HCEC 1CT (cell line): ENCODE data around the gene ALOX15.
"Not testable (repeated sequence)": the region's sequence is repeated elsewhere in the genome, so short reads cannot be mapped to it uniquely, and the experiment has no call there.

Source experiments
- DNase-seq: peaks from one replicate; pipeline ENCODE4 v3.0.0-alpha.2; 2017

Gene ALOX15

DNA sequence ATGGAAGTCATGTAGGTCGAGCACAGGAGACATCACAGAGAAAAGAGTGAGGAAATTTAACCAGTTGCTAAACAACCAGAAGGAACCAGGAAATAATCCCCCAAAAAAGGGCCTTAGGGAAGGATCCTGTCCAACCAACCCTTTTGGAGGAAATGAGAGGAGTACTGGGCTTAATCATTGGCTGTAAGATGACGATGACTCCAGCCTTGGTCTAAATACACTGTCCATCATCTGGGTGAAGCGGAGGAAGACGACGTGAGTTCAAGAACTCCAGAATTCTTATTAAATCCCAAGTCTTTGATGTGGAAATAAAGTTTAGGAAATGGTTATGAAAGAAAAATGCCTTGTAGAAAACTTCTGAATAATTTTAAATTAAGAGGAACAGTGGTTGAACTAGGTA, 11.5 kb upstream of the ALOX15 start:
- DNase-seq, result no peak

DNA sequence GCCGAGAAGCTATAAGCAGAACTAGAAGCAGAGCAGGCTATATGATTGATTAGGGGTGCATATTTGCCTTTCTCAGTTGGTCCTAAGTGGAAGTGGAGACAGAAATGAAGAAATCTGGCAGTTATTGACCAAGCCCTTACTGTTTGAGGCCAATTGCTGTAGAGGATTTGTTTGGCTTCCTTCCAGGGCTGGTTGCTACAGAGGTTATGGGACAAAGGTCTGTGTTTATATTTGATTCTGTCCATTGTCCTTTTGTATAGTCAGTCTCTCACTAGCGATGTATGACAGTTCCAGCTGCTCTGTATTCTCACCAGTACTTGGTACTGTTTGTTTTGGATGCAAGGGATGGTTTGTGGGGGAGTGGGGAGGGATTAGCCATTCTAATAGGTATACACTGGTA, 7.3 kb upstream of the ALOX15 start:
- no peak for DNase-seq

DNA sequence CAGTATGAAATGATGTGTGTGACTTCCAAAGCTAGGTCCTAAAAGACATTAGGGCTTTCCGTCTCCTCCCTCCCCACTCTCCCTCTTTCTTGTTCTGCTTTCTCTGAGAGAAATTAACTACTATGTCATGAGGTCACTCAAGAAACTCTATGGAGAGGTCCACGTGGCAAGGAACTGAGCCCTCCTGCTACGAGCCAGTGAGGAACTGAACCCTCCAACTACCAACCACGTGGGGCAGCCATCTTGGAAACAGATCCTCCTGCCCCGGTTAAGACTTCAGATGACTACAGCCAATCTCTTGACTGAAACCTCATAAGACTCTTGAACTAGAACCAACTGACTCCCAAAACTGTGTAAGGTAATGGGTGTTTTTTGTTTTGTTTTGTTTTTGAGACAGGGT, 4.2 kb upstream of the ALOX15 start:
- no peak for DNase-seq

DNA sequence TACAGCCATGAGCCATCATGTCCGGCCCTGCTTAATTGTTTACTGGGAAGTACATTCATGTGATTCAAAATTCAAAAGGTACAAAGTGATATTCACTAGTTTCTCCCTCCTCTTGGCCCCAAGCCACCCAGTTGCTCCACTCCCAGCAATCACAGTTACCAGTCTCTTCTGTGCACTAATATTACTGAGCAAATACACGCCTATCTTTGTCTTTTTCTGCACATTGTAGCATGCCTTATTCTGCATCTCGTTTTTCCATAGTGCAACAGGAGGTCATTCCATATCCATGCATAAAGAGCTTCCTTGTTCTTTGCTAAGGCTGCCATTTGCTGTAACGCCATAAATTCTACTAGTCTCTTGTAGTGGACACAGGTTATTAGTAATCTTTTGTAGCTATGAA, 2.2 kb upstream of the ALOX15 start:
- no peak for DNase-seq

DNA sequence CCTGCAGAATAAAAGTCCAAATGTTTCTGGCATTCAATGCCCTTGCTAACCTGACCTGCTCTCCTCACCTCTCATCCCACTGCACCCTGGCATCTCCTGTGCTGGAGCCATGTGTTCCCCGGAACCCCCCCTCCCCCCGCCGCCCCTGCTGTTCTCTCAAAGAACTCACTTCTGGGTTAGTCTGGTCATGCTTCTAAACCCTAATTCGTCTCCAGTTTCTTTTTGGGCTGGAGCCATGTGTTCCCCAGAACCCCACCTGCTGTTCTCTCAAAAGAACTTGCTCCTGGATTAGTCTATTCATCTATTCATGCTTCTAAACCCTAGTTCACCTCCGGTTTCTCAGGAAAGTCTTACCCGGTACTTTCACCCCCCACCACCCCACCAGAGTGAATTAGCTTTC, 808 bp upstream of the ALOX15 start:
- DNase-seq, result no peak

DNA sequence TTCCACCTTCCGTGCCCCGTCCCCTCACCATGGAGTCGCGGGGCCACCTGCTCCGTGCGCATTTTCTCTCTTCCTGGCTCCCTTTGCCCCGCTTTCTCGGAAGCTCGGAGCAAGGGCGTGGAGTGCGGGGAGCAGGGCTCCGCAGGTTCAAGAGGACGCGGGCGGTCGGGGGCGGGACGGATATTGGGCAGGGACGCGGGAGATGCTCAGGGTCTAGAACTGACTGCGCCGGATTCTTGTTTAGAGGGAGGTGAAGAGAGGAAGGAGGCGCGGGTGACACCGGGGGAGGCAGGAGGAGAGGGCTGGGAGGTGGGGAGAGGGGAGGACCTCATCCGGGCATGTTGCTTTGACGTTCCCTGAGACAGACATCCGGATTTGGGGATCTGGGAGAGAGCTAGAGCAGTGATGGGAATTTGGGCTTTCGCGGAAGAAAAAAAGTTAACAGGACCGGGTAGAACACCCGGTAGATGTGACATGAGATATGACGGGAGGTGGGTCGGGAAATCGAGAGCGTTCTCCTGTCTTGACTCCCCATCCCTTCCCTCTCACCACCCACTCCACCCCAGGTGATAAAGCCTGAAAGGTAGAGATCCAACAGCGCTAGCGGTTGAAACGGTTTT, 799 bp downstream of the ALOX15 start:
- not testable (repeated sequence) for DNase-seq

DNA sequence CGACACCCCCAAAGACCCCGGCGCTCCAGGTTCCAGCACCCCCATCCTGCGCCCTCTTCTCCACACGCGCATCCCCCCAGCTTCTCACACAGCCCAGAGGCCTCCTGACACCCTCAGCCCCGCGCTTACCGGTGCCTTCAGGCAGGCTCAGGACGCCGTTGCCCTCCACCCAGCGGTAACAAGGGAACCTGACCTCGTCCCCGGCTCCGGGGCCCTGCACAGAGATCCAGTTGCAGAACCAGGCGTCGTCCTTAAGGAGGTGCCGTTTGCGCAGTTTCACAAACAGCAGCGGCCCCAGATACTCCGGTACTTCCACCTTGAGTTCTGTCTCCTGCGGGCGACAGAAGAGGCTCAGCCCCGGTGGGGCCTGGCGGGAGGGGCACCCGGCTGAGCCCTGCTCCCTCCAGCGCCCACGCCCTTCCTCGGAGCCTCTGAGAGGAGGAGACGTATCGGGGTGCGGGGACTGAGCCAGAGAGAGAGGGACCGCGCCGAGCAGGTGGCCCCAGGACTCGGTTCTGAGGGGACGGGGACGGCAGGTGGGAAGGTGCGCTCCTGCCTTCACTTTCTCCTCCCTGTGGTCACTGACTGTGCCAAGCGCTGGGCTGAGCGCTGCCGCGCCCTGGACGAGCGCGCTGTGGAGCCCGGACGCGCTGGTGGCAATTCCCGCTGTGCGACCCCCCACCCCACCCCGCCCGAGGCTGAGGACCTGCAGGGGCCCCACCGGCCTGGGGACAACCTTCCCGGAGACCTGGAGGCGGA, 2.0 kb downstream of the ALOX15 start:
- not testable (repeated sequence) for DNase-seq

DNA sequence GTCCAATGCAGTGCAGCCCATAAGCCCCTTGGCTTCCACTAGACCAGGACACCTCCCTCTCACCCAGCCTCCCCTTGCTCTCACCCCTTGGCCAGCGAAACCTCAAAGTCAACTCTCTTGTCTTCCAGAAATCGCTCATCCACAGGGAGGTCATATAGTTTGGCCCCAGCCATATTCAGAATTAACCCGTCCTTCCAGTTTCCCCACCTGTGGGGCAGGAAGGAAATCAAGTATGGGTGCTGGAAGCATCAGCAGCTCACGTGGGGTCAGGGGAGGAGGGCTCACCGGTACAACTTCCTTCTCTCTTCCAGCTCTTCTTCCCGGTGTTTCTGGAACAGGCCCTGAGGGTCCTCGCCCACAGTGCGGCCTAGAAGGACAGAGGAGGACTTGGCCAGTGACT, 2.7 kb downstream of the ALOX15 start:
- DNase-seq, result not testable (repeated sequence)

DNA sequence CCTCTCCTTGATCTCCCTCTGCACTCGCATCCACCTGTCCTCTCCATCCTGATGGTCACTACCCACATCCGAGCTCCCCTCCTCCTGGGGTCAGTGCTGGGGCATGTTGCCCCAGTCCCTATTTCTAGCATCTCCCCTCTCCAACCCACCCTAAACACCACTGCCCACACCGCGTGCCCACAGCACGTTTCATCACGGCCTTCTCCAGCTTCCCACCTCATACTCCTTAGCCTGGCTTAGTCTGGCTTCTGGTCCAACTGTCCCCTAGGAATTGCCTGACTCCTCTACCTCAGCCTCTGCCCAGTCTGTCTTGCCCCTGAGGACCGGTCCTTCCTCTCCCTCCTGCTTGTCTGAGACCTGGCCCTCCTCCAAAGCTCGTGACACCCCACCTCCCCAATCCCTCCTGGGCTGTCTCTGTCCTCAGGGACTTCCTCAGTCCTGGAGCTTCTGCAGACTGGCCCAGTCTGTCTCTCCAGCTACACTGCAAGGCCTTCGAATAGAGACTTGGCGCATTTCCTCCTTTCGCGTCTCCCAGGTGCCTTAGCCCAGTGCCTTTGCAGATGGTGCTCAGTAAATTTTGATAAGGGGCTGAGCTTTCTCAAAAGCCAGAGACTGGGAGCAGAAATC, 4.9 kb downstream of the ALOX15 start:
- DNase-seq, result no peak

DNA sequence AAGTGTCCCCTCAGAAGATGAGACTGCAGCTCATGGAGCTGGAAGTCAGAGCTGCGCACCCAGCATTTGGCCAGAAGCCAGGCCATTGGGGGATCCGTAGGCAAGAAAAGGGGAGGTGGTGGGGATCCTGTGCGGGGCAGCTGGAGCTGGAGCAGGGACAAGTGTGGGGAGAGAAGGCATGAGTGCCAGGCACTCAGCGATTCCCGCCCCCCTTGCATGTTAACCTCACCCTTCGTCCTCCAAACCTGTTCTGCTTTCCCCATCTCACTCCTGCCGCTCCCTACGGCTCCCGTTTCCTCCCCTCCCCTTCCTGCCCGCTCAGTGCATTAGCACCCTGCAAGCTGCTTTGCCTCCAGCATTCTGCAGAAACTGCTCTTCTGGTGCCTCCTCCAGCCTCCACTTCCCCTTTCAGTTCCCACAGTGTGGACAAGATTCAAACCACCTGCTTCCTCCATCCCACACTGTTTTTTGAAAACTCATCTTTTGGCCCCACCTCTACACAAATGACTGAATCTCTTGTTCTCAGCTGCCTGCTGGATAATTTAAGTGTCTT, 5.6 kb downstream of the ALOX15 start:
- DNase-seq, result no peak

DNA sequence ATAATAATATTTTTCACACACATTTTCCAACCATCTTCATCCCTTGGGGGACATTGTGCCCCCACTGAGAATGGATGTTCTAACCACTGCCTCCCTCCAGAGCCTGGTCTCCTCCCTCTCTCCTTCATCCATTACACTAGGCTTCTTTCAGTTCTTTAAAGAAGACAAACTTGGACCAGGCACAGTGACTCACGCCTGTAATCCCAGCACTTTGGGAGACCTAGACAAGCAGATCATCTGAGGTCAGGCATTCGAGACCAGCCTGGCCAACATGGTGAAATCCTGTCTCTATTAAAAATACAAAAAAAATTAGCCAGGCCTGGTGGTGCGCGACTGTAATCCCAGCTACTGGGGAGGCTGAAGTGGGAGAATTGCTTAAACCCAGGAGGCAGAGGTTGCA, 6.5 kb downstream of the ALOX15 start:
- DNase-seq, result peak; percentile 10

DNA sequence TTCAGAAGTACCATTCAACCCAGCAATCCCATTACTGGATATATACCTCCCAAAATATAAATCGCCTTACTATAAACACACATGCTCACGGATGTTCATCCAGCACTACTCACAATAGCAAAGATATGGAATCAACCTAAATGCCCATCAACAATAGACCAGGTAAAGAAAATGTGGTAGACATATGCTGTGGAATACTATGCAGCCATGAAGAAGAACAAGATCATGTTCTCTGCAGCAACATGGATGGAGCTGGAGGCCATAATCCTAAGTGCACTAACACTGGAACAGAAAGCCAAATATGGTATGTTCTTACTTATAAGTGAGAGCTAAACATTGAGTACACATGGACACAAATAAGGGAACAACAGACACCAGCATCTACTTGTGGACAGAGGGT, 7.8 kb downstream of the ALOX15 start:
- no peak for DNase-seq

DNA sequence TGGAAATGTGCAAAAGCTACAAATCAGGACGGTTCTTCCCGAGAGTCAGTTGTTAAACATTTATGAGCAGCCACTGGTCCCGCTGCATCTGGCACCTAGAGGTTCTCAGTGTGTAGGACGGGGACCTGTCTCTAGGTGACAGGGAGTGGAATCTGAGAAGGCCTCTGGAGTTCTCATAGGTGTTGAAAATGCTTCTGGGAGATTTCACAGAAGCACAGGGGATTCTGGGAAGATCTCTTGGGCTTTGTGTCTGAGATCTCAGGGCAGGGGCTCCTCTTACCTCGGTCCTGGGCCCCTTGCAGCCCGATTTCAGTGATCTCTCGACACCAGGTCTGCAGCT, 8.9 kb downstream of the ALOX15 start:
- no peak for DNase-seq

DNA sequence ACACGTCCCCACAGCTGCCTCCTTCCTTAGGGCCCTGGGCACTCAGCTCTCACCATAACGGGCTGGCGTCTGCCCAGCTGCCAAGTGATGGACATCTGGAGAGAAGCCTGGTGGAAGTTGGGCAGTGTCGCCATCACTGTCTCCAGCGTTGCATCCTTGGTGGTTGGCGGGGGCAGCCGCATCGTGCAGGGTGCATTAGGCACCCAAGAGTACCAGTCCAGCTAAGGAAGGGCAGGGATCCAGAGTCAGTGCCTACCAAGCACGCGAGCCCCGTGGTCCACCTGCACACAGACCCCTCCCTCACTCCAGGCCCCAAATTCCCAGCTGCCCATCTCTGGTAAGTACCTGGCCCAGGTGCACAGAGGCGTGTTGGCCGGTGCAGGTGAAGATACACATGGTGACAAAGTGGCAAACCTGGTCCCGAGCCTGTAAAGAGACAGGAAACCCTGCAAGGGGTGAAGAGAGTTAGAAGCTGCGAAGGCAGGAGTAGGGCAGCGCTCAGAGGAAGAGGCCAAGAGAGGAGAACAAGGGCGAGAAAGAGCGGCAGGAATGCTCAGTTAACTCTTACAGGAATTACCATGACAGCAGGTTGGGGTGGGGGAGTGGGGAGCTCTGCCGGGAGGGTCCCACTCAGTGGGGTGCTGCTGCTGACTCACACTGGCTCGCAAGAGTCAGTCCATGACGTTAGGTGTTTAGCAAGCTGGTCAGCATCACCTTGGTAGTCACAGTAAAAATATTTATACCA, 9.5 kb downstream of the ALOX15 start:
- no peak for DNase-seq

DNA sequence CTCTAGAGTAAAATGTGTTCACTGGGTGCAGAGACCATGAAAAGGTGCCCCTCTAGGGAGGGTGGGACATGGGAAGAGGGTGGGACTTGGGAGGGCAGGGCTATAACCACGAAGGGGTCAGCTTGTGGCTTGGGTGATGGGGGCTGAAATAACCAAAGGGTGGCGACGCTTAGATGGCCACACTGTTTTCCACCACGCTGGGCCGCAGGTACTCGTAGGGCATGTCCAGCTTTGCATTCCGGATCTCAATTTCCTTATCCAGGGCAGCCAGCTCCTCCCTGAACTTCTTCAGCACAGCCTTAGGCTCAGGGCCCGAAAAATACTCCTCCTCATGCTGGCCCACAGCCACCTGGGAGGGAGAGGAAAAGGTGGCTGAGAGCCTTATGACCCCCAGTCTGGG, 10.0 kb downstream of the ALOX15 start:
- no peak for DNase-seq

DNA sequence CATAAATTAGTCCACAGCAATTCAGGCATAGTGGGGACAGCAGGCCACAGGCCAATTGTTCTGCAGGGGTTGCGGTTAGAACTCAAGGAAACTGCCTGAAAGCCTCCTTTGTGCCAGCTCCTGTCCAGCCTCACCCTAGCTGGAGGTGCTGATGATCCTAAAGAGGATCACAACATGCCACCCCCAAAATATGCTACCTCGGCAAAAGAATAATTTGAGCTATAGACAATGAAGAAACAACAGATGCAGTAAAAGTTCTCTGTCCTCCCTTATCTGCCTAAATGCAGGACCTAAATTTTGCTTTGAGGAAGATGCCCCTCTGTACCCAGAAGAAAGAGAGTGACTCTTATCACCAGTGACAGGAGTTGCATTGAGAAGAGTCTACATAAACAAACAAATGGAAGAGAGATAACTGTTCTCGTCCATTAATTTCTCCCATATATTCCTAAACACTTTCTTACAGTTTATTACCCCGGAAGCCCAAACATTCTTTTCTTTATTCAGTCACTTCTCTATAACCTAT, 14.7 kb downstream of the ALOX15 start:
- DNase-seq, result no peak

DNA sequence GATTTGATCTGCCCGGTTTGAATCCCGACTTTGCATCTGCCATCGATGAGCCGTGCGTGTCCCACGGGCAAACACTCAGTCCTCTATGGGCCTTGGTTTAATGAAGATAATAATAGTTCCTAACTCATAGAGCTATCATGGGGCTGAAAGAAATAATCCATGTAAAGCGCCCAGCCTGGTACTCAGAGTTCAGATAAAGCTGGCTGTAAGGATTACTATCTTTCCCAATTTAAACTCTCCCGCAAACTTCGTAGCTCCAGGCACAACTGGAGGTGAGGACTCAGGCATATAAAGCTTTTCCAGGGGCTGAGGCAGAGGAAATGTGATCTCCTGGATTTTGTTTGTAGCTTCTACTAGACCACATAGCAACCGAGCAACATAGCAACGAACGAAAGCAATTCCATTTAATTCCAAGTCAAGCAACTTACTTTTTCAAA, 16.3 kb downstream of the ALOX15 start:
- no peak for DNase-seq

DNA sequence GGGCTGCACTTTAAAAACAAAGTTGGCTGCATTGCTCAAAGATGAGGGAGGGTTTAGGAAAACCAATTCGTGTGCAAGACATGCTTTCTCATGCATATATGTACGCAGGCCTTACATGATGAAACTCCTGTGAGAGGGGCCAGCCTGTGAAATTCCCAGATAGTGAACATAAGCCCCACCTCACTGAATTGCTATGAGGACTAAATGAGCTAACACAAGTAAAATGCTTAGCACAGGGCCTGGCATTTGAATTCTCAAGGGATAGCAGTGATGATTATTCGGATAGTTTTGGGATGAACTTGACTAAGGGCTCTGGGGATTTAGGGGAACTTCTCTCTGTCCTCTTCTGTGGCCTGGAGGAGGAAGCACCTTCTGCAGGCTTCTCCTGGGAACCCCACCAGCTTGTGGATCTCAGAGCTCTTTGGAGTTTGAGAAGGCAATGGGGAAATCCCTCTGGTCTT, 17.0 kb downstream of the ALOX15 start:
- not testable (repeated sequence) for DNase-seq

DNA sequence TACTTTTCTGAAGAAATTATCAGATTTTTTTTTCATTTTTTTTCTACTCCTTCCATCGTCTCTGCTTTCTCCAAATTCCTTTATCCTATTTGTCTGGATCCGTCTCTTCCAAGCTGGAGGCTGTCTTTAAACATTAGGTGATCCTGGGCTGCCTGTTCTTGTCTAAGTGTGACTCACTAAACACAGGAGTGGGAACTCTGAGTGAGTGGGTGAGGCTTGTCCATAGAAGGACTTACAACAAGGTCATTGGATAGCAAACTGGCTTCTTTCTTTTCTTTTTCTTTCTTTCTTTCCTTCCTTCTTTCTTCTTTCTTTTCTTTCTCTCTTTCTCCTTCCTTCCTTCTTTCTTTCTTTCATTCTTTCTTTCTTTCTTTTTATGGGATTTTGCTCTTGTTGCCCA, 18.2 kb downstream of the ALOX15 start:
- DNase-seq, result no peak

DNA sequence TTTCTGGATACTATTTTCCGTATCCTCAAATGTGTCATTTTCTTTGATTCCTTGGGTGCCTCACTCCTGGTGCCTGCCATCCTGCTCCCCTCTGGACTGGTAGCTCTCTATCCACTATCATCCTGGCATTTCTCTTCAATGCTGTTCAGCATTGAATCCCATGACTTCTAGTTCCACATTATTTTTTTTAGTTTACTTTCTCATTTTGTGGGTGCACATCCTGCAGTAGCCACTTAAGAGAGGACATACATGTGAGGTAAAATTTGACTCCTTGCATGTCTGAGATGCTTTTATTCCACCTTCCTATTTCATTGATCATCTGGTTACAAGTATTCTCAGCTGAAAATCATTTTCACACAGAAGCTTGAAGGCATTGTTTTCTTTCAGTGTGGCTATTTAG, 19.1 kb downstream of the ALOX15 start:
- no peak for DNase-seq

DNA sequence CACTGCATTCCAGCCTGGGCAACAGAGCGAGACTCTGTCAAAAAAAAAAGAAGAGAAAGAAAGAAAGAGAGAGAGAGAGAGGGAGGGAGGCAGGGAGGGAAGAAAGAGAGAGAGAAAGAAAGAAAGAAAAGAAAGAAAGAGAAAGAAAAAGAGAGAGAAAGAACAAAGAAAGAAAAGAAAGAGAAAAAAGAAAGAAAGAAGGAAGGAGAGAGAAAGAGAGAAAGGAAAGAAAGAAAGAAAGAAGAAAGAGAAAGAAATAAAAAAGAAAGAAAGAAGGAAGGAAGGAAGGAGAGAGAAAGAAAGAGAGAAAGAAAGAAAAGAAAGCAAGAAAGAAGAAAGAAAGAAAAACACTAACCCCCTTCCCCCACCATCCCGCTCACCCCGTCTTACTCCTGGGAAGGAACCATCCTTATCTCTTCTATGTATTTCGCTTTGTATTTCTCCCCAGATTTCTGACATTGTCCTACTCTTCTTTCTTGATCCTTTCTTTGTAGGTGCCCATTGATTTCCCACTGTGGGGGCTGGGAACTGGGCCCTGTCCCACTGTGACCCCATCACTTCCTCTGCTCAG, 20.9 kb downstream of the ALOX15 start:
- no peak for DNase-seq

DNA sequence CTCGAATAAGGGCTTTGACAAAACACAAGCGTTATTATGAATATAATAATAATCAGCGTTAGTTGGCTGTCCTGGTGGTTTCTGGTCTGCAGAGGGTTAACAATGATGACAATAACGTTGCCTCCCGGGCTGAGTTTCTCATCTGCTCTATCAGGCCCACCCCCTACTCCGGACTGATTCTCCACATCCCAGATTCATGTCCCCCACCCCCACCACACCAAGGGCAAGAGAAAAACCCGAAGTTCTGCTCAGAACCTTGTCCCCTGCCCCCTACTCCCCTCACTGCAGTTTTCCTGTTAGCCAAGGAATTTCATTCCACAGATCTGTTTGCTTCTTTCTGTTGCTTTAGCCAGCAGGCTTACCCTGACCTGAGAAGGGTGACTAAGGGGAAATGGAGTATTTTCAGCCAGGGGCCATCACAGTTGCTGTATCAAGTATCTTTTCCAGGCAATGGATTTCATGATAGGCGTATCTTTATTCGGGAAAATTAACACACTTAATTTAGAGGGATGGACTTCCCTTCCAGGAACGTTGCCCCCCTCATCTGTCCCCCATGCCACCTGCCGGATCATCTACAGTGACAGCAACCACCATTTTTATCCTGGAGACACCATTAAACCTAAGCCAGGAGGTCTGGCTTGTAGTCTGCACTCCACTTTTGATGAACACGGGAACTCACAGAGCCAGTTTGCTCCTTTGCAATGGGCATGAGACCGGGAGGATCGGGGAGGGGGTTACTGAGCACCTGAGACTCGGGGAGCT, 23.7 kb downstream of the ALOX15 start:
- DNase-seq, result no peak
